Sigmoid colon (tissue), 7 donors: ENCODE data around the gene ATP2B3. TPM values are rescaled to one million over a fixed set of nuclear protein-coding genes. Genes with fewer than 3 reads are reported as not detected.
A peak's percentile ranks its signal among the peaks of the same experiment; 100 is the strongest.

Experiments used
- DNase-seq: peaks from one replicate; pipeline ENCODE4 v3.0.0-alpha.2; 2019
- H3K27ac ChIP-seq, 4 donors: fragments of 200-600 bp; sonication (generic); one replicate each; pipeline ENCODE4 v1.5.1; 2016 to 2019; ENCODE audit warnings: mild to moderate bottlenecking in 1 of 4
- H3K27me3 ChIP-seq, 3 donors: fragments of 200-600 bp; sonication (generic); one replicate each; pipeline ENCODE4 v1.5.1; 2019; ENCODE audit warnings: mild to moderate bottlenecking in 1 of 3
- H3K36me3 ChIP-seq, 4 donors: fragments of 200-600 bp; sonication (generic); one replicate each; pipeline ENCODE4 v1.5.1; 2016 to 2019
- H3K4me1 ChIP-seq, 4 donors: fragments of 200-600 bp; sonication (generic); one replicate each; pipeline ENCODE4 v1.5.1; 2017 to 2019
- H3K4me3 ChIP-seq, 4 donors: fragments of 200-600 bp; sonication (generic); one replicate each; pipeline ENCODE4 v1.5.1; 2017 to 2019; ENCODE audit warnings: mild to moderate bottlenecking in 2 of 4, moderate library complexity in 1 of 4
- H3K9me3 ChIP-seq, 4 donors: fragments of 200-600 bp in 3 of 4; sonication (generic) in 3 of 4; one replicate each; pipeline versions ENCODE4 v1.5.1 to v1.6.1; 2013 to 2019
- CTCF ChIP-seq, 4 experiments: fragments of 450-650 bp in 3 of 4; fragments of 200-600 bp in 1 of 4; IDR thresholded peaks; one replicate each; pipeline ENCODE4 v1.5.1; 2016 to 2019; ENCODE audit warnings: antibody characterized with exemption in 4 of 4, mild to moderate bottlenecking in 3 of 4, moderate library complexity in 2 of 4
- EP300 ChIP-seq, 4 donors: sonication (generic); formaldehyde crosslinking; IDR thresholded peaks; one replicate each; pipeline ENCODE4 v1.6.1; 2017; ENCODE audit warnings: antibody characterized with exemption in 4 of 4
- POLR2A ChIP-seq, 2 donors: fragments of 450-650 bp; IDR thresholded peaks; one replicate each; pipeline ENCODE4 v1.6.1; 2016; ENCODE audit warnings: antibody characterized with exemption in 2 of 2, mild to moderate bottlenecking in 2 of 2, moderate library complexity in 2 of 2
- POLR2AphosphoS5 ChIP-seq, 4 donors: sonication (generic); formaldehyde crosslinking; IDR thresholded peaks; one replicate each; pipeline ENCODE4 v1.6.1; 2017; ENCODE audit warnings: antibody characterized with exemption in 4 of 4
- WGBS, 2 donors: extraction: QIAGEN DNeasy Blood & Tissue Kit; methylation state at CpG; one replicate each; pipeline ENCODE4 v1.1.7; 2013; 5-methylcytosine and 5-hydroxymethylcytosine counted together
- intact Hi-C: fragments of 100-400 bp; cut with DNase I; formaldehyde crosslinking; loops from one replicate; pipeline ENCODE4 v1.15.1; 2023
- polyA plus RNA-seq, 3 donors: library from polyadenylated mRNA; stranded (reverse); fragments of 200-250 nt; gene quantifications; one replicate each; pipeline ENCODE4 v1.2.3, GENCODE V29; 2013
- total RNA-seq, 4 donors: library from RNA; depleted of rRNA; stranded (reverse); fragments of >200 nt; gene quantifications; one replicate each; pipeline ENCODE4 v1.1.0, GENCODE V29; 2016
- donor health status: healthy with polysubstance abuse.
- donor health status: Bipolar disorder and iron deficiency.
- donor health status: healthy.

Gene ATP2B3
- total and polyA plus RNA-seq, 7 donors: under 0.01 to 0.95 (median 0.26) TPM; not detected in 2

- no peak overlapping the region for H3K4me3 ChIP-seq
- no peaks in the 10 kb centered on the region for H3K36me3 ChIP-seq
- H3K27me3 ChIP-seq: no peaks in the 10 kb centered on the region
- no peak for TF ChIP-seq EP300 (IDR thresholded peaks at IDR 0.05)
- 73 to 90% methylated on average over 11 of the region's 11 CpGs for WGBS, 2 donors
- H3K27ac ChIP-seq: peak overlapping the region in 1 of 4 donors; percentile 23
- DNase-seq: no peak
- peaks cover 0 to 6% (median 0%) of the 10 kb centered on the region in 4 donors for H3K4me1 ChIP-seq
- H3K9me3 ChIP-seq: no peaks in the 10 kb centered on the region
- intact Hi-C loops: loop anchor here (10.0 kb wide), 1 partner anchor 141 kb away; the partner anchor contains the start of gene ZNF275
These were observed 41.6 kb upstream of the ATP2B3 start for GRCh38 chrX:153475751-153476281.

- H3K27me3 ChIP-seq: no peaks in the 10 kb centered on the region
- H3K27ac ChIP-seq: peak overlapping the region in 3 of 4 donors; percentile 12 to 37 (median 23)
- TF ChIP-seq CTCF (IDR thresholded peaks at IDR 0.05) (no peak), POLR2A (IDR thresholded peaks at IDR 0.05) (no peak), POLR2AphosphoS5 (IDR thresholded peaks at IDR 0.05) (no peak), EP300 (IDR thresholded peaks at IDR 0.05) (no peak)
- H3K36me3 ChIP-seq: no peaks in the 10 kb centered on the region
- intact Hi-C loops: loop anchor here (10.0 kb wide), 1 partner anchor 142 kb away; the partner anchor contains the start of gene ZNF275
- H3K4me3 ChIP-seq: no peak overlapping the region
- no peaks in the 10 kb centered on the region for H3K9me3 ChIP-seq
- DNase-seq: no peak
- H3K4me1 ChIP-seq: peaks cover 0 to 6% (median 0%) of the 10 kb centered on the region in 4 donors
- 73 to 76% methylated on average over 16 of the region's 16 CpGs for WGBS, 2 donors
These were observed 40.6 kb upstream of the ATP2B3 start for GRCh38 chrX:153476666-153477363.

- peaks cover 0 to 6% (median 0%) of the 10 kb centered on the region in 4 donors for H3K4me1 ChIP-seq
- 66 to 75% methylated on average over 11 of the region's 11 CpGs for WGBS, 2 donors
- no peaks in the 10 kb centered on the region for H3K27me3 ChIP-seq
- intact Hi-C loops: loop anchor here (10.0 kb wide), 1 partner anchor 143 kb away; the partner anchor contains the start of gene ZNF275
- no peaks in the 10 kb centered on the region for H3K9me3 ChIP-seq
- H3K36me3 ChIP-seq: no peaks in the 10 kb centered on the region
- DNase-seq: no peak
- peak overlapping the region in 2 of 4 donors; percentile 6 to 12 for H3K27ac ChIP-seq
- no peak overlapping the region for H3K4me3 ChIP-seq
- no peak for TF ChIP-seq EP300 (IDR thresholded peaks at IDR 0.05)
- TF ChIP-seq CTCF (IDR thresholded peaks at IDR 0.05): no peak
- no peak for TF ChIP-seq POLR2AphosphoS5 (IDR thresholded peaks at IDR 0.05)
- no peak for TF ChIP-seq POLR2A (IDR thresholded peaks at IDR 0.05)
These were observed 40.0 kb upstream of the ATP2B3 start for GRCh38 chrX:153477364-153477857.

- H3K27ac ChIP-seq: peak overlapping the region in 1 of 4 donors; percentile 6
- no peaks in the 10 kb centered on the region for H3K9me3 ChIP-seq
- 65 to 77% methylated on average over 9 of the region's 9 CpGs for WGBS, 2 donors
- no peak for TF ChIP-seq CTCF (IDR thresholded peaks at IDR 0.05)
- no peak for TF ChIP-seq POLR2AphosphoS5 (IDR thresholded peaks at IDR 0.05)
- peaks cover 0 to 6% (median 0%) of the 10 kb centered on the region in 4 donors for H3K4me1 ChIP-seq
- intact Hi-C loops: loop anchor here (10.0 kb wide), 1 partner anchor 143 kb away; the partner anchor contains the start of gene ZNF275
- H3K36me3 ChIP-seq: no peaks in the 10 kb centered on the region
- no peaks in the 10 kb centered on the region for H3K27me3 ChIP-seq
- H3K4me3 ChIP-seq: no peak overlapping the region
- no peak for DNase-seq
These were observed 39.5 kb upstream of the ATP2B3 start for GRCh38 chrX:153477901-153478300.

- no peak for TF ChIP-seq POLR2AphosphoS5 (IDR thresholded peaks at IDR 0.05)
- TF ChIP-seq CTCF (IDR thresholded peaks at IDR 0.05): no peak
- TF ChIP-seq EP300 (IDR thresholded peaks at IDR 0.05): no peak
- no peak for TF ChIP-seq POLR2A (IDR thresholded peaks at IDR 0.05)
- intact Hi-C loops: loop anchor here (10.0 kb wide), 1 partner anchor 144 kb away; the partner anchor contains the start of gene ZNF275
- Histone ChIP-seq H3K4me1 (peaks cover 0 to 6% (median 0%) of the 10 kb centered on the region in 4 donors), H3K27me3 (no peaks in the 10 kb centered on the region), H3K9me3 (no peaks in the 10 kb centered on the region), H3K4me3 (no peak overlapping the region), H3K36me3 (no peaks in the 10 kb centered on the region), H3K27ac (no peak overlapping the region)
- 80 to 89% methylated on average over 16 of the region's 16 CpGs for WGBS, 2 donors
- DNase-seq: no peak
These were observed 38.7 kb upstream of the ATP2B3 start for GRCh38 chrX:153478746-153479145.
